ENCODE results near the gene PCSK5.
A peak's percentile ranks its signal among the peaks of the same experiment; 100 is the strongest.
"Not testable (repeated sequence)": the region's sequence is repeated elsewhere in the genome, so short reads cannot be mapped to it uniquely, and the experiment has no call there.

PCSK5 gene

GRCh38 chr9:76289042-76289441, 398.6 kb downstream of the PCSK5 start:
- DNase-seq, result no peak

DNA sequence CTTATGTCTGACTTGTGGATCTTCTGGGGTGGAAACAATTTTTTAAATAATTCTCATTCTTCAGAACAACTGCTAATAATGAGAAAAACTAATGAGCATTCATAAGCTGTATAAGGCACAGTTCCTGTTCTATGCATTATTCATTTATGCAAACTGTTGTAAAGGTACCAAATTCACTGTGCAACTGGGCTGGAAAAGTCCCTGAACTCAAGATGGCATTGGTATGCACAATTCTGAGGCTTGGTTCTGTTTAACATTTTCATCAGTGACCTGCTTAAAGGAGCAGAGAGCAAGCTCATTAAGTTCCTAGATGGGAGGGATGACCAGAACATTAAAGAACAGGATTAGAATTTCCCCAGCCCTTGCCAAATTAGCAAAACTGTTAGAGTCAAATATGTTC, 399.2 kb downstream of the PCSK5 start:
- DNase-seq, result no peak

GRCh38 chr9:76290555-76290954, 400.1 kb downstream of the PCSK5 start:
- DNase-seq, result no peak

DNA sequence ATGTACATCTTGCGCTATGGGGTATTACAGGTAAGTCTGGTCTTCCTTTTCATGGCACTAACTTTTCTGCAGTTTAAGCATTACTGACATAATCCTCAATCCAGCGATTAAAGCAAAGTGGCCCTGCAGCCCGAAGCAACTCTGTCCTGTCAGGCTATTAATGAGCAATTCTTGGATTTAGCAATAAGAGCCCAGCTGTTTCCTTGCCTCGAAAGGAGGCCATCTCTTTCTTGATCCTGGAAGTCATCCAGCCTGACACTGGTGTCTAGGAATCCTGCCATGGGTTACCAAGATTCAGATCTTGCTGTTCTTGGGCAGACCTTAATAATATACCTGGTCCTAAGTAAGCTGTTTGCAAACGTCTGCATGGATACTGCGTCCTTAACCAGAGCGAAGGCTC, 401.8 kb downstream of the PCSK5 start:
- no peak for DNase-seq

DNA sequence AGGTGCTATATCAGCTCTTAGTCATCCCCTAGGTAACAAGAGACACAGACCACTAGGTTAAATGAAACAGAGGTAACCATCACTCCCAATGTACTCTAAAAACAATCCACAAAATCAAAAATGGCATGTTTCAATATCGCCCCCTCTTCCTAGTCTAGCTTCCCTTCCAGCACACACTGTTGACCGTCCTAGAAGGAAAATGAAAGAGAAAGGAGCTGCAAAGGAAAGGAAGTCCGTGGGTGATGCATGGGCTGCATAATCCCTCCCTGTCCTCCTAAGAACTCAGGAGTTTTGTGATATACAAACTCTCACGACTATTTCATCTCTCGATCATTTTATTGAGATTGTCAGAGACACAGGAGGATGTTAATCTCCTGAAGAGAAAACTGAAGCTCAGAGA, 402.2 kb downstream of the PCSK5 start:
- no peak for DNase-seq

GRCh38 chr9:76294301-76294700, 403.8 kb downstream of the PCSK5 start:
- DNase-seq, result no peak

DNA sequence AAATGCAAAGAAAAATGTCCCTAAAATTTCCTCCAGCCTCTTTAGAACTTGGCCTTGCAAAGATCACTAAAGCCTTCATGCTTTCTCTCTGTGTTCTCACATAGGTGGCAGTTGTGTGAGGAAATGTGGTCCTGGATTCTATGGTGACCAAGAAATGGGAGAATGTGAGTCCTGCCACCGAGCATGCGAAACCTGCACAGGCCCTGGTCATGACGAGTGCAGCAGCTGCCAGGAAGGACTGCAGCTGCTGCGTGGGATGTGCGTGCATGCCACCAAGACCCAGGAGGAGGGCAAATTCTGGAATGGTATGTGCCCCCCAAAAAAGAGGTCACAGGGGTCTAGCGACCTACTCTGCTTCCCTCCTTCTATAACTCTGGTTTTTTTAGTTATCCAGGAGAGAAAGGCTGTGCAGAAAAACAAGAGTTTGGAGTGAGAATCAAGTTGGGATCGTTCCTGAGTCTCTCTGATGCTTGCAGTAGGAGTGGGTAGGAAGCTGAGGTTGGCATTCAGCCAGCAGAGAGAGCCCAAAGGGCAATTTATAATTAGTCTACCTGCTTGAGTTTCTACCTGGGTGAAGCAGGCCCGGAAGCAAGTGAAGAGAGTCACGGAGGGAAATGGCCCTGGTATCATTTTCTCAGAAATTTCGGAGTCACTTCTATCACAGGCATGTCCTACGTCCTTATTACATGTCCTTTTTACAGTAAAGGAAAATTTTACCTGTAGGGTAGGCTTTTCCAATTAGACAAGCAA, 406.3 kb downstream of the PCSK5 start:
- no peak for DNase-seq

- peak; percentile 15 for DNase-seq
Observed at GRCh38 chr9:76297721-76298239, 407.3 kb downstream of the PCSK5 start.

GRCh38 chr9:76298521-76299144, 408.2 kb downstream of the PCSK5 start:
- no peak for DNase-seq

DNA sequence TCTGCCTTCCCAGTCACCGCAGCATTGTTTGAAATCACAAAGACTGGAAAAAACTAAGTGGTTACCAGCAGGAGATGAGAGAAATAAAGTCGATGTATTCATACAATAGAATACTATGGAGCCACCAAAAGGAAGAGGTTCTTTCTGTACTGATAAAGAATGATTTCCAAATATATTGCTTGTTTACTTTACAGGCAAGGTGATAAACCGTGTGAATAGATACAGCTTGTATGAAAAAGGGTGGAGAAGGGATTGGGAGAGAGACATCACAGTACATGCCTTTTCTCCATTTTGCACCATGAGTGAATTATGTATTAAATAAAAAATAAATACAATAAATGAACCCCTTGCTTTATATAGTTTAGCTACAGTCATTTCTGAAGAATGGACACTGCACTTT, 412.1 kb downstream of the PCSK5 start:
- DNase-seq, result no peak

- peak; percentile 86 for DNase-seq
Observed at GRCh38 chr9:76302947-76303550, 412.6 kb downstream of the PCSK5 start.

- not testable (repeated sequence) for DNase-seq
Observed at GRCh38 chr9:76307047-76307446, 416.6 kb downstream of the PCSK5 start.

- no peak for DNase-seq
Observed at GRCh38 chr9:76310577-76310976, 420.1 kb downstream of the PCSK5 start.

GRCh38 chr9:76310991-76311390, 420.5 kb downstream of the PCSK5 start:
- no peak for DNase-seq

- DNase-seq, result no peak
Observed at GRCh38 chr9:76311537-76311936, 421.1 kb downstream of the PCSK5 start.

DNA sequence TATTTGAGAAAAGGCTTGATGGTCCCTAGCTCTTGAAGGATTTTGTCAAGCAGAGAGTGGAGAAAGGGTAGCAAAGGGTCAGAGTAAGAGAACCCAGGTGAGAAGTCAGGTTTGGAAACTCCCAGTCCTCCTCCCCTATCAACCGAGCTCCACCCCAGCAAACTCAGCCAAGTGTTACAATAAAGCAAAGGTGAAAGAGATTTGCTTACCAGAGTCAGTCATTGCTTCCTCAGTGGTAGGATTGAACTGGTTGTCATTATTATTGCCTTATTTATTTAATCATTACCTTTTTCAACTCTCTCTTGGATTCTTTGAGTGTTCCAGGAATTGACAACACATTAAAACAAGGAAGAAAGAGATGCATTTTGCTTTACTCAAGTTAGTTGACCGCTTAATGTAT, 423.3 kb downstream of the PCSK5 start:
- no peak for DNase-seq

DNA sequence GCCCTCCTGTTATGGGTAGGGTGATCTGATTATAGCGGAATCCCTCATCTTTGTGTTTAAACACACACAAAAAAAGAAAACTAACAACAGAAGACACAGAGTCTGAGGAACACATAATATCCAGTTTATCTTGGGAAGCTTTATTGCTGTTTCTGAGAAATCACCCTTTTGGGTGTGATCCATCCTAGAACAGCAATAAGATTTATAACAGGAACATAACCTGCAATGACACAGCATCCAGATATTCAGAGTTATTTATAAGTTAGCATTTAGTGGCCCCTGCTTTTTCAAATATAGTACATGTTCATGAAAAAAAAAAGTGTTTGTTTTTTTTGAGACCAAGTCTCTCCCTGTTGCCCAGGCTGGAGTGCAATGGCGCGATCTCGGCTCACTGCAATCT, 423.8 kb downstream of the PCSK5 start:
- DNase-seq, result no peak

- no peak for DNase-seq
Observed at GRCh38 chr9:76316069-76316468, 425.6 kb downstream of the PCSK5 start.

GRCh38 chr9:76319466-76319865, 429.0 kb downstream of the PCSK5 start:
- DNase-seq, result not testable (repeated sequence)

- DNase-seq, result no peak
Observed at GRCh38 chr9:76321195-76321828, 430.8 kb downstream of the PCSK5 start.

- no peak for DNase-seq
Observed at GRCh38 chr9:76322810-76323209, 432.3 kb downstream of the PCSK5 start.

- no peak for DNase-seq
Observed at GRCh38 chr9:76323490-76323889, 433.0 kb downstream of the PCSK5 start.

DNA sequence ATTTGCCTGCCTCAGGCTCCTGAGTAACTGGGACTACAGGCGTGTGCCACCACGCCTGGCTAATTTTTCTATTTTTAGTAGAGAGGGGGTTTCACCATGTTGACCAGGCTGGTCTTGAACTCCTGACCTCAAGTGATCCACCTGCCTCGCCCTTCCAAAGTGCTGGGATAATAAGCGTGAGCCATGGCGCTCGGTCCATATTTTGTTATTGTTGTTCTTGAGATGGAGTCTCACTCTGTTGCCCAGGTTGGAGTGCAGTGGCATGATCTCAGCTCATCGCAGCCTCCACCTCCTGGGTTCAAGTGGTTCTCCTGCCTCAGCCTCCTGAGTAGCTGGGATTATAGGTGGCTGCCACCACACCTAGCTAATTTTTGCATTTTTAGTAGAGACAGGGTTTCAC, 433.6 kb downstream of the PCSK5 start:
- not testable (repeated sequence) for DNase-seq

GRCh38 chr9:76330034-76330433, 439.6 kb downstream of the PCSK5 start:
- no peak for DNase-seq
